H7 (cell line): Measurements from ENCODE around the gene TUBGCP2. TPM values are rescaled to one million over a fixed set of nuclear protein-coding genes. Genes with fewer than 3 reads are reported as not detected.

Experiments used
- DNase-seq: peaks from one replicate; pipeline ENCODE4 v3.0.0; 2012
- H3K27me3 ChIP-seq: 2 replicates; pipeline ENCODE4 v1.6.0; 2011; ENCODE audit warnings: mild to moderate bottlenecking, low read length; ENCODE audit not compliant: control insufficient read depth, insufficient read depth
- H3K36me3 ChIP-seq: replicated peaks from 2 replicates; pipeline ENCODE4 v1.5.1; 2011; ENCODE audit warnings: low read length; ENCODE audit not compliant: control insufficient read depth, insufficient read depth
- H3K4me3 ChIP-seq: 2 replicates; pipeline ENCODE4 v1.5.1; 2011; ENCODE audit warnings: low read depth, mild to moderate bottlenecking, control low read depth, low read length, moderate library complexity; ENCODE audit not compliant: insufficient read depth
- total RNA-seq: library from RNA; depleted of rRNA; stranded (reverse); fragments of >200 nt; shearing (Covaris generic); gene quantifications from 2 replicates; pipeline ENCODE4 v1.2.3, GENCODE V29; 2014

TUBGCP2 gene
- total RNA-seq, 1 experiment from 2014 or later, result 47.1 TPM

DNA sequence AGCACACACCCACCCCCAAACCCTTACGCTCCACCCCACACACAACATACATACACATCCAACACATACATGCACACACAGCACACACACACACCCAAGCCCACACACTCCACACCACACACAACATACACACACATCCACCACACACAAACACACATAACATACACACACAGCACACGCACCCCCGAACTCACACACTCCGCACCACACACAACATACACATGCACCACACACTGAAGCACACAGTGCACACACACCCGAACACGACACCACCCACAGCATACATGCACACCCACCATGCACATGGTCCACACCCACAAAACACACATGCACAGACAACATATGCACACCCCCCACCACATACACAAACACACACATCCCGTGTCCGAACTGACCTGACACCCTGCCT lies 40.5 kb upstream of the TUBGCP2 start:
- H3K27me3 ChIP-seq, result no peaks in the 10 kb centered on the region; the same call in none of the 2 replicates
- no peak for DNase-seq
- no peaks in the 10 kb centered on the region for H3K36me3 ChIP-seq
- H3K4me3 ChIP-seq, result no peak overlapping the region

DNA sequence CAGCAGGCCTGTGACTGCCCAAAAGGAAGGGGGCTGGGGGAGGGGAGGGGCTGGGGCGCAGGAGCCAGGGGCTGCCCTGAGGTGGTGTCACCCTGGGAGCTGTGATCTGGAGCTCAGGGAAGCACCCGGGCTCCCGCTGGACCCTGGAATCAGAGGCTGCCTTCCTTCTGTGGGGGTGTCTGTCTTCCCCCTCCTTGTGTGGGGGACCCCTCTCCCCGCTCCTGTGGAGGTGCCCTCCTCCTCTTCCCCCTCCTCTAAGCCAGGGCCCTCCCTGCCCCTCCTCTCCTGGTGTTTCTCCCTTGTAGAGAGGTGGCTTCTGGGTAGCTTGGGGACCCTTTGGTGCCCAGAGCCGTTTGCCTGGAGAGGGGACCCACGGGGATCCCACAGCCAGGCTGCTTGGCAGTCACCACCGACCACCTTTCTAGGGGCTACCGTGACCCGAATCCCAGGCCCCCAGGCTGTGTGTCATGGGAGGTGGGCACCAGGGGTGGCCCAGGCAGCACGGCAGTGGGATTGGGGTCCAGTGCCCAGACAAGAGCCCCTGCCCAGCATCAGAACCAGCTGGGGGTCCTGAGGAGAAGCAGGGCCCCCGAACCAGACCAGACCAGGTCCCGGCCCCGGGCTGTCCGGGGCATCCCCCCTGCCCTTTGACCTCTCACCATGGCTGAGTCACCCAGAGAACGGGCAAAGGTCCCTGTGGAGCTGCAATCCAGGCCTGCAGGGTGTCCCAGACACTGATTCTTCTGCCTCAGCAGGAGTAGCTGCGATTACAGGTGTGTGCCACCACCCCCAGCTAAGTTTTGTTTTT lies 39.2 kb upstream of the TUBGCP2 start:
- H3K36me3 ChIP-seq, result no peaks in the 10 kb centered on the region
- DNase-seq, result peak; percentile 73
- H3K4me3 ChIP-seq, result no peak overlapping the region

DNA sequence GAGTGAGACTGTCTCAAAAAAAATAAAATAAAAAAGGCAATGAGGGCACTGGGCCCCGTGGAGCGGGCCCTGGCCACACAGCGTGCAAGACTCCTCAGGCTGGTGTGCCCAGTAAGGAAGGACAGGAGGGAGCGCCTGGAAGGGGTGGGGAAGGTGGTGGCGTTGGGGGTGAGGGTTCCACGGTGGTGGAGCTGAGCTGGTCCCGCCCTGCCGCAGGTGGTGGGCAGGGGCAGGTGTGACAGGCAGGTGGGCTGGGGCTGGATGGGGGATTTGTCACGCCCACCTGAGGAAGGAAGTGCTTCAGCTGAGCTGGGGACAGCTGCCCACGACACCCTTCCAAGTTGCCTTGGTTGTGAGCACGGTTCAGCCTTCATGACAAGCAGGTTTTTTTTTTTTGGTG lies 37.7 kb upstream of the TUBGCP2 start:
- peaks cover 1% of the 10 kb centered on the region for H3K27me3 ChIP-seq
- DNase-seq, result peak; percentile 73
- H3K36me3 ChIP-seq, result no peaks in the 10 kb centered on the region
- H3K4me3 ChIP-seq, result no peak overlapping the region

More for the DNA sequence above, 39.2 kb upstream of the TUBGCP2 start:
- H3K27me3 ChIP-seq, result peaks cover 1% of the 10 kb centered on the region

DNA sequence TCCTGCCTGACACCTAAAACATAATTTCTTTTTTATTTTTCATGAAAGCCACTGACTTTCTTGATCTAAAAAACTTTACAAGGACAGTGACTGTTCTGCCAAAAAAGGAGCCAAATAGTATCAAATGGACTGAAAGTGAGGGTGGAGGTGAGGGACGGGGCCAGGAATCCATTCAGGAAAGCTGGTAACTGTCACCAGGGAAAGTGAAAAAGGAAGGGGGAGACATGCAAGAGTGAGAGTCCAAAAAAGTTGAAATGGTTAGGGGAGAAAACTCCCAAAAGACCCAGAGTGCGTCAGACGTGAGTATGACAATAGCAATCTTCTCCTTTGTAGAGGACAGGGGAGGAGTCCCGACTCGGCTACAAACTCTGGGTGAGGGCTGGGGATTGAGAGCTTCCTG lies 35.6 kb upstream of the TUBGCP2 start:
- no peak overlapping the region for H3K4me3 ChIP-seq
- no peak for DNase-seq
- peaks cover 1% of the 10 kb centered on the region; the same call in 1 of the 2 replicates for H3K27me3 ChIP-seq
- H3K36me3 ChIP-seq, result no peaks in the 10 kb centered on the region

DNA sequence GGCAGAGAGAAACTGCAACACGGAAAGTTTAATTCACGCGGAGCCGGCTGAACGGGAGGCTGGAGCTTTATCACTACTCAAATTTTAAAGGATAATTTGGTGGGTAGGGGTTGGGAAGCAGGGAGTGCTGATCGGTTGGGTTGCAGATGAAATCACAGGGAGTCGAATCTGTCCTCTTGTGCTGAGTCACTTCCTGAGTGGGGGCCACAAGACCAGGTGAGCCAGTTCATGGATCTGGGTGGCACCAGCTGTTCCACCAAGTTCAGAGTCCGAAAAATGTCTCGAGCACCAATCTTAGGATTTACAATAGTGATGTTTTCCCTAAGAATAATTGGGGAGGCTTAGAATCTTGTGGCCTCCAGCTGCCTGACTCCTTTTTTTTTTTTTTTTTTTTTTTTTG lies 34.9 kb upstream of the TUBGCP2 start:
- no peak for DNase-seq
- Histone ChIP-seq H3K4me3 (no peak overlapping the region), H3K36me3 (no peaks in the 10 kb centered on the region), H3K27me3 (peaks cover 1% of the 10 kb centered on the region; the same call in 1 of the 2 replicates)

DNA sequence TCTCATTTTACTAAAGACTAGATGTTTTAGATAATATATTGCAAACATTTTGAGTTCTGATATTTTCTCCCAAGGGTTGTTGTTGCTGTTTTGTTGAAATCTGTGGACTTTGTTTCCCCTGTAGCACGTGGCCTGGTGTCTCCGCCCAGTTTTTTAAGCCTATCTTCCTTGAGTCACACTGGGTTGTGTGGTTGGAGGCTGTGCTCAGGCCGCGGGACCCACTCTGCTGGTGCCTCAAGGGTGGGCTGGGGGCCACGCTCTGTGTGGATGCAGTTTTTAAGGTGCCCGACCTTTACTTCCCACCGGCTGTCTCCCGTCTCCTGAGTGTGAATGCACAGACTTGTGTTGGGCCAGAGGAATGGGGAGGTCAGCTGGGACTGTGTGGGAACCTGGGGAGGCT lies 34.3 kb upstream of the TUBGCP2 start:
- DNase-seq, result no peak
- Histone ChIP-seq H3K4me3 (no peak overlapping the region), H3K27me3 (peaks cover 1% of the 10 kb centered on the region; the same call in 1 of the 2 replicates), H3K36me3 (no peaks in the 10 kb centered on the region)

DNA sequence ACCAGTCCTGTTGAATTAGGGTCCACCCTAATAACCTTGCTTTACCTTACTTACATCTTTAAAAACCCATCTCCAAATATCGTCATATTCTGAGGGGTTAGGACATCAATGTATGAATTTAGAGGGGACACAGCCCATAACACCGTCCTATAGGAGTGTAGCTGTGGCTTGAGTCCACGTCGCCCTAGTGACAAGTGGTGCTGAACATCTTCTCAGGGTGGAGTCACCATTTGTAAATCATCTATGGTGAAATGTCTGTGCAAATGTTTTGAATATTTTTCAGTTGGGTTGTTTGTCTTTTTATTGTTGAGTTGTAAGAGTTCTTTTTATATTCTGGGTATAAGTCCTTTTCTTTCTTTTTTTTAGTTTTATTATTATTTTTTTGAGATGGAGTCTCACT lies 33.3 kb upstream of the TUBGCP2 start:
- H3K4me3 ChIP-seq, result no peak overlapping the region
- peaks cover 7% of the 10 kb centered on the region for H3K27me3 ChIP-seq
- no peaks in the 10 kb centered on the region for H3K36me3 ChIP-seq
- no peak for DNase-seq

DNA sequence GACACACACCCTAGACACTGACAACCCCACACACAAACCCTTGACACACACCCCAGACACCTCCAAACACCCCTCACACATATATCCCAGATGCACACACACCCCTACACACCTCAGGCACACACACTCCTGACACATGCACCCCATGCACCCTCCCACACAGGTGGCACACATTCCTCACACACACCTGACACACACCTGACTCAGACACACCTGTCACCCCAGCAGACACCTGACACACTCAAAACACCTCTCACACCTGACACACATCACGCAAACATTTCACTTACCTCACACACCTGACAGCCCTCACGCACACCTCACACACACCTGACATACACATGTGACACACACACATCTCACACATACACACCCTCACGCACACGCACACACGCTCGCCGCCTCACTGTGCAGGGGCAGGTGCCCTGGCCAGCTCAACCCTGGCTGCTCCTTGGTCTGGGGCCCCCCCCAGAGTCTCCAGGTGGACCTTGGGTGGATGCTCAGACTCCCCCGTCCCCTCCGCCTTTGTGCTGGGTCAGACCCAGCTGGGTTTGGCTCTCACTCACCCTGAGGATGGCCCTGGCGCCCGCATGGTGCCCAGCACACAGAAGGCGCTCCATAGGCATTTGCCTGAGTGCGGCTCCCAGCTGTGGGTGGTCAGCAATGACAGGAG lies 31.2 kb upstream of the TUBGCP2 start:
- Histone ChIP-seq H3K4me3 (no peak overlapping the region), H3K27me3 (peaks cover 28% of the 10 kb centered on the region), H3K36me3 (no peaks in the 10 kb centered on the region)
- DNase-seq, result peak; percentile 54

DNA sequence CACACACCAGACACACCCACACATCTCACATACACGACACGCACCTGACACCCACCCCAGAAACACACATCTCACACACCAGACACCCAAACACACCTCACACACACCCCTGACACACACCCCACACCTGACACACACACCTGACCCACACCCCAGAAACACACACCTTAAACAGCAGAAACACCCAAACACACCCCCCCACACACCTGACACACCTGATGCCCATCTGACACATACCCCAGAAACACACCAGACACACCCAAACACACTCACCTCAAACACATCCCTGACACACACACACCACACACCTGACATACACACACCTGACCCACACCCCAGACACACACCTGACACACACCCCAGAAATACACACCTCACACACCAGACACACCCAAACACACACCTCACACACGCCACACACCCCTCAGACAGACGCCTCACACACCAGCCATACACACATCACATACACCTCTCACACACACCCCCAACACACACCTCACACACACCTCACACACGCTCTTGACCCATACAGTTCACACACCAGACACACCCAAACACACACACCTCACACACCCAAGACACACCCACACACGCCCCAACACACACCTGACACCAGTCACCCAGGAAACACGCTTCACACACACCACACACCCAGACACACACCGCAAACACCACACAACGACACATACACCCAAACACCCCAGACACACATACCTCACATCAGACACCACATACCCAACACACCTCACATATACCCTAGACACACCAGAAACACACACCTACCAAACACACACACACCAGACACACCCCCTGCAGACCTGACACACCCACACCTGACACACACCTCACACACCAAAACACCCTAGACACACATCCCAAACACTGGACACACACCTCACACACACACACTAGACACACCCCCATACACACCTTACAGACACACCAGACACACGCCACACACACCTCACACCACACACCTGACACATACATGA lies 29.7 kb upstream of the TUBGCP2 start:
- DNase-seq, result no peak
- H3K4me3 ChIP-seq, result no peak overlapping the region
- no peaks in the 10 kb centered on the region for H3K36me3 ChIP-seq
- H3K27me3 ChIP-seq, result peaks cover 37% of the 10 kb centered on the region

DNA sequence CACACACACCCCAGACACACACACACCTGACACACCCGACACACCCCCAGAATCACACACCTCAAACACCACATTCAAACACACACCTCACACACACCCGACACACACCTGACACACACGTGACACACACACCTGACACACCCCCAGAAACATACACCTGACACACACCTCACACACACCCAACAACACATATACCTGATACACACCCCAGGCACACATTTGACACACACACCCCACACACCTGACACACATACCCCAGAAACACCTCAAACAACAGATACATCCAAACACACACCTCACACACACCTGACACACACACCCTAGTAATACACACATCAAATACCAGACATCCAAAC lies 28.7 kb upstream of the TUBGCP2 start:
- Histone ChIP-seq H3K36me3 (no peaks in the 10 kb centered on the region), H3K4me3 (no peak overlapping the region), H3K27me3 (peaks cover 43% of the 10 kb centered on the region)
- no peak for DNase-seq

DNA sequence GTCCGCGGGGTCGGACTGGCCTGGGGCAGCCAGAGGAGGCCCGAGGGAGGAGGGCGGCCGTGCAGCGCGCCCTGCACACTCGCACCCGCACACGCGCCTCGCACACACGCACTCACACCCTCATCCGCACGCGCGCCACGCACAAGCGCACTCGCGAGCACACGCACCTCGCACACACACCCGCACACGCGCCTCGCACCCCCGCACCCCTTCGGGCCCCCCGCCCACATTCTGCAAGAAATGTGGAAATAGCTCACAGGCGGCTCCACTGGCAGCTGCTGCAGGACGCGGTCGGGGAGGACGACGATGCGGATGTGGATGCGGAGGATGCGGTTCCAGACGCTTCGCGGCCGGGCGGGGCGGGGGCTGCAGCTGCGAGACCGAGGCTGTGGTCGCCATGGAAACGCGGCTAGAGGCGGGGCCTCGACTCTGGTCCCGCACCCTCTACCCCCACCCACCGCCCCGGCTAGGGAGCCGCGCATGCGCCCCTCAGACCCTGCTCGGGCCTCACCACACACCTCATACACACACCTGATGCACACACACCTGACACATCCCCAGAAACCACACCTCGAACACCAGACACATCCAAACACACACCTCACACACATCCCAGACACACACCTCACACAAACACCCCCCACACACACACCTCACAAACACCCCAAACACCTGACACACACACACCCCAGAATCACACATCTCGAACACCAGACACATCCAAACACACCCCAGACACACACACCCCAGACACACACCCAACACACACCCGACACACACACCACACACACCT lies 28.1 kb upstream of the TUBGCP2 start, which contains the start of gene CALY:
Gene CALY, minus strand, starts transcription at position 320 of the 793 bp plus-strand sequence. CDS start 7,907 bp downstream, outside the sequence.
- Histone ChIP-seq H3K36me3 (no peaks in the 10 kb centered on the region), H3K27me3 (peaks cover 49% of the 10 kb centered on the region), H3K4me3 (no peak within 1 kb of the TSS)
- DNase-seq, result peak; percentile 97

DNA sequence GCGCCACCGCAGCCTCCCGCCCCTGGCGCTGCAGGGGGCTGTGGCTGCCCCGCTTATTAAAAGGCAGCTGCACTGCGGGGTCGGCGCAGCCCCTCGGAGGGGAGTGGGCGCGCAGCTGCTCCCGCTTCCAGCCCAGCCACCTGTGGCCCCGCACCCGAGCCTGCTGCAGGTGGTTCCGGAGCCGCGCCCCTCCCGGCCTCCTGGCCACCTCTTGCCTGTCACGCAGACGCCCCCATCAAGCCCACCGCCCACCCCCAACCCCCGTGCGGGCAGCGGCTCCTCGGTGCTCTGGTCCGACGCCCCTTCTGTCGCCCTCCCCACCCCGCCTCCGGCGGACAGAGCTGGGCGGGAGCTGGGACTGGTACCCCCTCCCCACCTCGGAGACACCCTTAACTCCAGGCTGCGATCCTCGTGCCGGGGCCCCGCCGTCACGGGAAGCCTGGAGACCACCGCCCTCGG lies 27.5 kb upstream of the TUBGCP2 start:
- H3K27me3 ChIP-seq, result peaks cover 53% of the 10 kb centered on the region
- H3K36me3 ChIP-seq, result no peaks in the 10 kb centered on the region
- peak; percentile 83 for DNase-seq
- no peak overlapping the region for H3K4me3 ChIP-seq

DNA sequence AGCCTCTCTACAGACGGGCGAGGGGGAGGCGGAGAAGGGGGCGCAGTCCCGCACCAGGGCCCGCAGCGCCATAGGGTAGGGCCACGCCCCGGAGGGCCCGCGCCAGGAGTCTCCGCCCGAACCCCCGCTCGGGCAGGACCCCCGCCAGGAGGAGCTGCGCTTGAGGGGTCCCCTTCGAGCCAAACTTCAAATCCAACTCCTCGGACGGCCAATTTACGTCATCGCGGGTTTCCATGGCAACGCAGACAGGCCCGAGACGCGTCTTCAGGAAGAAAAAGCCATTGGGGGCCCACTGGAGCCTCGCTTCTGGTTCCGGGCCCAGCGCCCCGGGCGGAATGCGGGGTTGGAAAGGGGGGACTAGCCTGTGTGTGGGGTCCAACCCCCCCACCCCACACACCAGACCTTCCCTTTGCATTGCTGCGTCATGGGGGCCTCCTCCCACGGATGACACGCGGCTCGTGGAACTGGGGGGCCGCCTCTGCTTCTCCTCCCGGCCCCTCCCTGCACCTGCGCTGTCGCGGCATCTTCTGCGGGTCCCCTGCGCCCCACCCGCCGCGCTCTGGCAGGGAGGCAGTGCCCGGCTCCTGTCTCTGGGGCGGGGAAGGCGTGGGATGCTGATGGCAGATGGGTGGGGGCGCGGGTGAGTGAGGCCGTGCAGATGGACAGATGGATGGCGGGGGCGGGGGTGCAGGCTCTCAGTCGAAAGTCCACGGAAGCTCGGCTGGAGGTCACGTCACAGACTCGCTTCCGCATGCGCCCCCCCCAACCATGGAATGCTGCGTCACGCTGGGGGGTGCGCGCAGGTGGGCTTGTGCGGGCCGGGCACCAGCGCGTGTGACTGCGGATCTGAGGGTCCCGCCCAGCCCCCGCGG lies 26.8 kb upstream of the TUBGCP2 start:
- Histone ChIP-seq H3K36me3 (no peaks in the 10 kb centered on the region), H3K4me3 (peak overlapping the region; percentile 36; the same call in 1 of the 2 replicates), H3K27me3 (peaks cover 58% of the 10 kb centered on the region)
- peak; percentile 92 for DNase-seq
